Left ventricle myocardium inferior (tissue), 1 donor: Measurements from ENCODE around the gene NUDT4. TPM values are rescaled to one million over a fixed set of nuclear protein-coding genes. Genes with fewer than 3 reads are reported as not detected.

Experiments used
- DNase-seq: peaks from one replicate; pipeline ENCODE4 v3.0.0-alpha.2; 2020
- H3K27ac ChIP-seq: fragments of 200-600 bp; replicated peaks from 2 replicates; pipeline ENCODE4 v1.8.0; 2021
- H3K27me3 ChIP-seq: fragments of 200-600 bp; 2 replicates; pipeline ENCODE4 v1.8.0; 2021; ENCODE audit warnings: low read depth
- H3K36me3 ChIP-seq: fragments of 200-600 bp; 2 replicates; pipeline ENCODE4 v1.8.0; 2021
- H3K4me1 ChIP-seq: fragments of 200-600 bp; 2 replicates; pipeline ENCODE4 v1.8.0; 2021
- H3K4me3 ChIP-seq: fragments of 200-600 bp; 2 replicates; pipeline ENCODE4 v1.8.0; 2021; ENCODE audit warnings: mild to moderate bottlenecking, moderate library complexity
- H3K9me3 ChIP-seq: fragments of 200-600 bp; replicated peaks from 2 replicates; pipeline ENCODE4 v1.8.0; 2021
- CTCF ChIP-seq: fragments of 200-600 bp; IDR thresholded peaks from 2 replicates; pipeline ENCODE4 v1.8.0; 2021; ENCODE audit warnings: antibody characterized with exemption, mild to moderate bottlenecking, borderline replicate concordance
- intact Hi-C: fragments of 100-400 bp; cut with micrococcal nuclease; formaldehyde crosslinking; loops from one replicate; pipeline ENCODE4 v1.11.0; 2022
- total RNA-seq: library from RNA; stranded (reverse); fragmentation: NEBNext Ultra II Directional; extraction: Animal tissue kit (Norgen Biotek cat#: 25700); gene quantifications from one replicate; pipeline ENCODE4 v1.2.1, GENCODE V29; 2021
- donor health status: DM: no; HTN: yes; CAD: no; lungs with severe emphysema.

Gene NUDT4
- total RNA-seq, 1 donor from 2014 or later = 283 TPM

- no peaks in the 10 kb centered on the region for H3K9me3 ChIP-seq
- H3K4me1 ChIP-seq = no peaks in the 10 kb centered on the region
- H3K36me3 ChIP-seq = no peaks in the 10 kb centered on the region
- H3K4me3 ChIP-seq = no peak overlapping the region
- intact Hi-C loops = no loop called here
- no peak for DNase-seq
- H3K27me3 ChIP-seq = no peaks in the 10 kb centered on the region
- H3K27ac ChIP-seq = no peak overlapping the region
- TF ChIP-seq CTCF = no peak
Observed at GRCh38 chr12:93451423-93452158, 73.9 kb downstream of the NUDT4 start.

GRCh38 chr12:93453633-93454032 lies 75.9 kb downstream of the NUDT4 start:
- Histone ChIP-seq H3K9me3 (no peaks in the 10 kb centered on the region), H3K36me3 (no peaks in the 10 kb centered on the region)
- intact Hi-C loops = no loop called here

GRCh38 chr12:93456077-93456476 lies 78.4 kb downstream of the NUDT4 start:
- H3K36me3 ChIP-seq = no peaks in the 10 kb centered on the region
- no peak for DNase-seq
- no peak overlapping the region for H3K27ac ChIP-seq
- TF ChIP-seq CTCF = no peak
- no peaks in the 10 kb centered on the region for H3K4me1 ChIP-seq
- no peaks in the 10 kb centered on the region for H3K27me3 ChIP-seq
- no peaks in the 10 kb centered on the region for H3K9me3 ChIP-seq
- no peak overlapping the region for H3K4me3 ChIP-seq
- intact Hi-C loops = no loop called here

More at GRCh38 chr12:93453633-93454032, 75.9 kb downstream of the NUDT4 start:
- Histone ChIP-seq H3K27me3 (no peaks in the 10 kb centered on the region), H3K4me1 (no peaks in the 10 kb centered on the region), H3K4me3 (no peak overlapping the region), H3K27ac (no peak overlapping the region)
- no peak for TF ChIP-seq CTCF
- DNase-seq = no peak

Other genes starting within 250 kb of the NUDT4 start
- 86.3 TPM for gene UBE2N, start 64.0 kb downstream of the NUDT4 start, total RNA-seq
- 47.0 TPM for gene MRPL42, start 89.6 kb downstream of the NUDT4 start, total RNA-seq
- gene SOCS2, start 194.8 kb downstream of the NUDT4 start, total RNA-seq = 16.6 TPM